Memory B cell (primary cell): ENCODE measurements around the gene GOLGB1.
"Not testable (repeated sequence)": the region's sequence is repeated elsewhere in the genome, so short reads cannot be mapped to it uniquely, and the experiment has no call there.

Experiments
- ATAC-seq: fragments of 150-1000 bp; cut with Tn5 transposase; 2 replicates; pipeline ENCODE4 v1.10.0; 2021; ENCODE audit warnings: low read depth, mild to moderate bottlenecking, moderate library complexity
- DNase-seq, 2 donors: peaks; one replicate each; pipeline ENCODE4 v3.0.0; 2022; ENCODE audit warnings: low spot score in 2 of 2
- H3K27ac Mint-ChIP-seq: one replicate; pipeline ENCODE4 v1.8.0; 2022; ENCODE audit warnings: mild to moderate bottlenecking, moderate library complexity, mixed read lengths
- H3K27me3 Mint-ChIP-seq: one replicate; pipeline ENCODE4 v1.8.0; 2022; ENCODE audit warnings: mixed read lengths
- H3K36me3 Mint-ChIP-seq: one replicate; pipeline ENCODE4 v1.8.0; 2022; ENCODE audit warnings: mild to moderate bottlenecking, mixed read lengths
- H3K4me1 Mint-ChIP-seq: one replicate; pipeline ENCODE4 v1.8.0; 2022; ENCODE audit warnings: mixed read lengths
- H3K4me3 Mint-ChIP-seq: one replicate; pipeline ENCODE4 v1.8.0; 2022; ENCODE audit warnings: mild to moderate bottlenecking, moderate library complexity, mixed read lengths
- H3K9me3 Mint-ChIP-seq: one replicate; pipeline ENCODE4 v1.8.0; 2022; ENCODE audit warnings: mixed read lengths

The GOLGB1 gene

GRCh38 chr3:121757087-121757811 is 7.7 kb upstream of the GOLGB1 start:
- H3K4me3 Mint-ChIP-seq, result no peak overlapping the region
- no peak overlapping the region for H3K27ac Mint-ChIP-seq
- peaks cover 3% of the 10 kb centered on the region for H3K9me3 Mint-ChIP-seq
- ATAC-seq, result peak; percentile 43
- no peaks in the 10 kb centered on the region for H3K27me3 Mint-ChIP-seq
- H3K36me3 Mint-ChIP-seq, result no peaks in the 10 kb centered on the region
- DNase-seq, result no peak
- peaks cover 18% of the 10 kb centered on the region for H3K4me1 Mint-ChIP-seq

DNA sequence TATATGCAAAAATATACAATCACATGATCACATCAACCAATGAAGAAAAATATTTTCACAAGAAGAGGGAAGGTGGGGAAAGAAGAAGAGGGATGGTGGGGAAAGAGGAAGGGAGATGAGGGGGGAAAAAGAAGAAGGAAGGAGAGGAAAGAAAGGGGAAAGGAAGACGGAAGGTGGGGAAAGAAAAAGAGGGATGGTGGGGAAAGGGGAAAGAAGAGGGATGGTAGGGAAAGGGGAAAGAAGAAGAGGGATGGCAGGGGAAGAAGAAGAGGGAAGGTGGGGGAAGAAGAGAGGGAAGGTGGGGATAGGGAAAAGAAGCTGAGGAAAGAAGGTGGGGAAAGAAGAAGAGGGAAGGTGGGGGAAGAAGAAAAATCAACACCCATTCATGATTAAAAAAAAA is 3.2 kb upstream of the GOLGB1 start:
- Mint-ChIP-seq H3K4me3 (no peak overlapping the region), H3K4me1 (peaks cover 7% of the 10 kb centered on the region), H3K27me3 (no peaks in the 10 kb centered on the region), H3K9me3 (peaks cover 3% of the 10 kb centered on the region), H3K27ac (no peak overlapping the region), H3K36me3 (no peaks in the 10 kb centered on the region)
- DNase-seq, result no peak
- no peak for ATAC-seq

DNA sequence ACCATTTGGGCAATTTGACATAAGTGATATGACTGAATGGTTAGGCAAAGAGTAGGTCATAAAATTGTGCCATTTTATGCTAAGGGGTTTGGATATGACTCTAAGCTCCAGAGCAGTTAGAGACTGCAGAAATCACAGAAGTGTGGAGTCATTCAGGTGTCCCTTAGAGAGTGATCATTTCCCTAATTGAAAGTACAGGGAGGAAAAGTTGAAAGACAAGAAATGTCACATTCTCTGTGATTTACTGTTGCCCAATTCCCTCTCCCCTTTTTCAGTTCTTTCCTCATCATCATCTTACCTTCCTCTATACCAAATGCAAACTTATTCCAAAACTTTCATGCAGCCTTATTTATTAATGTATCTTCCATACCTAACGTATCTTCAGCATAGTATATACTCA is 2.7 kb upstream of the GOLGB1 start:
- no peak overlapping the region for H3K27ac Mint-ChIP-seq
- no peaks in the 10 kb centered on the region for H3K27me3 Mint-ChIP-seq
- peaks cover 7% of the 10 kb centered on the region for H3K4me1 Mint-ChIP-seq
- no peak for ATAC-seq
- no peak for DNase-seq
- no peaks in the 10 kb centered on the region for H3K36me3 Mint-ChIP-seq
- H3K9me3 Mint-ChIP-seq, result peaks cover 3% of the 10 kb centered on the region
- no peak overlapping the region for H3K4me3 Mint-ChIP-seq

- no peaks in the 10 kb centered on the region for H3K36me3 Mint-ChIP-seq
- ATAC-seq, result no peak
These were observed 510 bp upstream of the GOLGB1 start for GRCh38 chr3:121750087-121750415.

GRCh38 chr3:121748680-121749275 is 763 bp downstream of the GOLGB1 start:
- no peak for DNase-seq
- Mint-ChIP-seq H3K9me3 (no peaks in the 10 kb centered on the region), H3K27ac (no peak overlapping the region), H3K36me3 (no peaks in the 10 kb centered on the region), H3K27me3 (no peaks in the 10 kb centered on the region), H3K4me1 (peaks cover 2% of the 10 kb centered on the region), H3K4me3 (no peak overlapping the region)
- ATAC-seq, result peak; percentile 4

More at GRCh38 chr3:121750087-121750415, 510 bp upstream of the GOLGB1 start:
- Mint-ChIP-seq H3K4me3 (no peak overlapping the region), H3K9me3 (peaks cover 3% of the 10 kb centered on the region), H3K4me1 (peaks cover 7% of the 10 kb centered on the region), H3K27me3 (no peaks in the 10 kb centered on the region), H3K27ac (no peak overlapping the region)
- DNase-seq, result no peak

- Mint-ChIP-seq H3K4me1 (peaks cover 2% of the 10 kb centered on the region), H3K9me3 (no peaks in the 10 kb centered on the region), H3K27me3 (no peaks in the 10 kb centered on the region), H3K27ac (no peak overlapping the region), H3K4me3 (no peak overlapping the region), H3K36me3 (peaks cover 3% of the 10 kb centered on the region)
- DNase-seq (no peak), ATAC-seq (no peak)
These were observed 1.6 kb downstream of the GOLGB1 start for GRCh38 chr3:121747976-121748375.

GRCh38 chr3:121743106-121743505 is 6.4 kb downstream of the GOLGB1 start:
- peaks cover 22% of the 10 kb centered on the region for H3K36me3 Mint-ChIP-seq
- H3K4me1 Mint-ChIP-seq, result peaks cover 10% of the 10 kb centered on the region
- not testable (repeated sequence) for H3K27ac Mint-ChIP-seq, ATAC-seq, H3K4me3 Mint-ChIP-seq, H3K27me3 Mint-ChIP-seq, DNase-seq, H3K9me3 Mint-ChIP-seq

DNA sequence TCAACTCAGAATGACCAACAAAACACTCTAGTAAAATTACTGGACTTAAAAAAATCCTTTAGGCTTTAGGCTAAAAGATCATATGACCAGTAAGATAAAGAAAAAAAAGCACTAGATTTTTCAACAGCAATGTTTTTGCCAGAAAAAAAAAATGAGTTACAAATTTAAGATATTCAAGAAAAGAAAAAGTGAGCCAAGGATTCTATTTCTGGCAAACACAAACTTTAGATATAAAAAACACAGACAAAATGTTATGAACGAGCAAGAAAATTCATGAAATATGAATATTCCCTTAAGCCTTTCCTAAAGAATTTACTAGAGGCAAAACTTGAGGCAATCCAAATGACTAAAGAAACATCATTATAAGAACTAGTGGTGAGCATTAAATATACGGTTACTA is 8.6 kb downstream of the GOLGB1 start:
- H3K27ac Mint-ChIP-seq, result no peak overlapping the region
- H3K36me3 Mint-ChIP-seq, result peaks cover 23% of the 10 kb centered on the region
- no peaks in the 10 kb centered on the region for H3K9me3 Mint-ChIP-seq
- H3K4me3 Mint-ChIP-seq, result no peak overlapping the region
- no peak for ATAC-seq
- peaks cover 15% of the 10 kb centered on the region for H3K4me1 Mint-ChIP-seq
- H3K27me3 Mint-ChIP-seq, result no peaks in the 10 kb centered on the region
- DNase-seq, result no peak

- H3K36me3 Mint-ChIP-seq, result peaks cover 25% of the 10 kb centered on the region
These were observed 9.6 kb downstream of the GOLGB1 start for GRCh38 chr3:121739902-121740301.

DNA sequence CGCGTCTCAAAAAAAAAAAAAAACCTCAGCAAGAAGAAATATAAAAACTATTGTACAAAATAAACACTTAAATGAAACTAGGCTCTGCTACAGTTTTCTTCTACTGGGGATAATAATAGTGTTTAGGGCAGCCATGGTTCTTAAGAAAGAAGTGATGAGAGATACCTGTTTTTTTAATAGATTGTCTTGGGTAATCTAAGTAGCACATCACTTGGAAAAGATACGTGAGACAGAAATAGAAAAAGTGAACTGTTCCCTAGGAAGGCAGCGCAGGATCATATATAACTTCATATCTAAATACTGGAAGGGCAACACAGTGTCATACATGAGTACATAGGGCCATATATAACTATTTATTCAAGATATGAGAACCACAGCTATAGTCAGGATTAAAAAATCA is 11.9 kb downstream of the GOLGB1 start:
- H3K36me3 Mint-ChIP-seq, result peaks cover 24% of the 10 kb centered on the region
- no peak overlapping the region for H3K27ac Mint-ChIP-seq
- H3K9me3 Mint-ChIP-seq, result no peaks in the 10 kb centered on the region
- DNase-seq, result no peak
- no peak overlapping the region for H3K4me3 Mint-ChIP-seq
- H3K27me3 Mint-ChIP-seq, result no peaks in the 10 kb centered on the region
- no peak for ATAC-seq
- peaks cover 24% of the 10 kb centered on the region for H3K4me1 Mint-ChIP-seq

More at GRCh38 chr3:121739902-121740301, 9.6 kb downstream of the GOLGB1 start:
- DNase-seq (no peak), ATAC-seq (no peak)
- Mint-ChIP-seq H3K27ac (no peak overlapping the region), H3K4me3 (no peak overlapping the region), H3K9me3 (no peaks in the 10 kb centered on the region), H3K4me1 (peaks cover 16% of the 10 kb centered on the region), H3K27me3 (no peaks in the 10 kb centered on the region)

DNA sequence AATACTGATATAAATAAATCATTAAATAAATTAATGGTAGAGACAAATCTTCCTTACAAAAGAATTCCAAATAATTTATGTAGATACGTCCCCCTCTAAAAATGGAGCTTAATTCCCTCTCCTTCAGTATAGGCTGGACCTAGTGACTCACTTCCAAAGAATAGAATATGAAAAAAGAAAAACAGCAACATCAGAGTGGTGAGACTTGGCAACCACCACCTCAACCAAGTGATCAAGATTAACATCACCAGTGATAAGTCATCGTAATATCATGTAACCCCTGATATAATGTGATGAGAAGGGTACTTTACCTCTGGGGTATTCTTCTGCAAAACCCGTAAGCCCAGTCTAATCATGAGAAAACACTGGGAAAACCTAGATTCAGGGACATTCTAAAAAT is 13.4 kb downstream of the GOLGB1 start:
- no peak overlapping the region for H3K27ac Mint-ChIP-seq
- no peak overlapping the region for H3K4me3 Mint-ChIP-seq
- no peaks in the 10 kb centered on the region for H3K27me3 Mint-ChIP-seq
- H3K36me3 Mint-ChIP-seq, result peaks cover 22% of the 10 kb centered on the region
- no peaks in the 10 kb centered on the region for H3K9me3 Mint-ChIP-seq
- peaks cover 21% of the 10 kb centered on the region for H3K4me1 Mint-ChIP-seq
- ATAC-seq, result no peak
- no peak for DNase-seq

DNA sequence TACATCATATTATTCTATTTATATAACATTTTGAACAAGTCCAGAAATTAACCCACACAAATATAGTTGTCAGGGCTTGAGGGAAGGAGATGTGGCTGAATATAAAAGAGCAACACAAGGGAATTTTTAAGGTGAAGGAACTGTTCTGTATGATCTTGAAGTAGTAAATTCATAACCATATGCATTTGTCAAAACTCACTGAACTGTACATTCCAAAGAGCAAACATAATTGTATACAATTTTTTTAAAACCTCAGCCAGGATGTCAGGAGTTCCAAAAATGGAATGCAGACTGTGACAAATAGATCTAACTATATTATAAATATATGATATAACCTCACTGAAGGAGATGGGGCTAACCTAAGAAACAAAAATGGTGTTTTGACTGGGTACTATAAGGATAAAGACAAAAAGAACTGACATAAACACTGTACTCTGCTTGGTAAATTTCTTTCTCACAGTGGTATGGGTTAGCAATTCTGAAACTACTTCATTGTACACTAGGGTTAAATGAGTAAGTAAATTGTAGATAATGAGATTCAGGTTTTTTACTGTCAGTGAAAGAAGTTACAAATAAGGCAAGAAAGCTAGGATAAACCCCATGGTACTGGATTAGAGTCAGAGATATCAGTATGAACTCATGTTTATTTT is 14.4 kb downstream of the GOLGB1 start:
- ATAC-seq, result no peak
- Mint-ChIP-seq H3K27me3 (no peaks in the 10 kb centered on the region), H3K4me3 (no peak overlapping the region), H3K27ac (no peak overlapping the region), H3K4me1 (peaks cover 21% of the 10 kb centered on the region), H3K9me3 (no peaks in the 10 kb centered on the region), H3K36me3 (peaks cover 23% of the 10 kb centered on the region)
- DNase-seq, result no peak

DNA sequence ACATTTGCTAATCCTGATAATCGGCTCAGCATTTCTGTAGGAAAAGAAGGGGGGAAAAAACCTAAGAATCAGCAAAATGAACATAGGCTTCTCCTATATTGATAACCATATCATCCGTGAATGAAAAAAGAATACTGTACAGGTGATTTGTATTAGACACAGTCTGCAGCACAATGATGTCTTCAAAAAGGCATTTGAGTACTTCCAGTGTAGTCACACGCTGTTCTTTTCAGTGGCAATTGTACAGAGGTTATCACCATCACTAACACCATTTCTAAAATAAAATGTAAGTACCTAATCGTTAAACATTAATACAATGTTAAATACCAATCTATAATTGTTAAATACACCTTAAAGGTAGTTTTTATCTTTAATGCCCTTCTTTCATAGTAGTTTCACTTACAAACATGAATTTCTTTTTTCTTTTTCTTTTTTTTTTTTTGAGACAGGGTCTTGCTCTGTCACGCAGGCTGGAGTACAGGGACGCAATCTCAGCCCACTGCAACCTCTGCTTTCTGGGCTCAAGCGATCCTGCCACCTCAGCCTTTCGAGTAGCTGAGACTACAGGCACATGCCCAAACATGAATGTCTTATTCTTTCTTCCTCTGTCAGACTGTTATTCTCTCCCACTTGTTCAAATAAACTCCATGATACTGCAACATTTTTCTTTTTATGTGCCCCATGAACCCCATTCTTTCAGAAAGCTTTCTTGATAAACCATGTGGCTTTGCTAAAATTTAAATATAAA is 18.4 kb downstream of the GOLGB1 start:
- ATAC-seq (no peak), DNase-seq (no peak)
- Mint-ChIP-seq H3K27ac (peak overlapping the region; percentile 38), H3K4me1 (peaks cover 8% of the 10 kb centered on the region), H3K27me3 (no peaks in the 10 kb centered on the region), H3K36me3 (peaks cover 23% of the 10 kb centered on the region), H3K9me3 (no peaks in the 10 kb centered on the region), H3K4me3 (no peak overlapping the region)

DNA sequence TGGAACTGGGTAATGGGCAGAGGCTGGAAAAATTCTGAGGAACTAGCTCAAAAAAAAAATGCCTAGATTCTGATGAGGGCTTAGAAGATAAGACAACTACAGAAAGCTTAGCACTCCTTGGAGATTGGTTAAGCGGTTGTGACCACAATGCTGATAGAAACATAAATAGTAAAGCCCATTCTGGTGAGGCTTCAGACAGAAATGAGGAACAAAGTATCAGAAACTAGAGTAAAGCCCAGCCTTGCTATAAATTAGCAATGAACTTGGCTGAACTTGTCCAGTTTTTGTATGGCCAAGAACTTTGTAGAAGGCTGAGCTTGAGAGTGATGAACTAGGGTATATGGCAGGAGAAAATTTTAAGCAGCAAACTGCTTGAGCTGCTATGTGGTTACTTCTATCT is 25.4 kb downstream of the GOLGB1 start:
- Mint-ChIP-seq H3K36me3 (peaks cover 54% of the 10 kb centered on the region), H3K27me3 (no peaks in the 10 kb centered on the region), H3K4me3 (no peak overlapping the region), H3K27ac (no peak overlapping the region), H3K9me3 (no peaks in the 10 kb centered on the region), H3K4me1 (peaks cover 7% of the 10 kb centered on the region)
- DNase-seq, result no peak
- peak; percentile 41 for ATAC-seq
